Endothelial cell (in vitro differentiated cells): Measurements from ENCODE around the gene OXLD1. TPM values are rescaled to one million over a fixed set of nuclear protein-coding genes. Genes with fewer than 3 reads are reported as not detected.

Experiments
- DNase-seq: peaks from one replicate; pipeline ENCODE4 v3.0.0; 2021; ENCODE audit warnings: low spot score
- H3K27ac Mint-ChIP-seq: one replicate; pipeline ENCODE4 v1.8.0; 2021; ENCODE audit warnings: mixed read lengths, inconsistent platforms; ENCODE audit not compliant: unreplicated experiment
- H3K27me3 Mint-ChIP-seq: one replicate; pipeline ENCODE4 v1.8.0; 2021; ENCODE audit warnings: mild to moderate bottlenecking, moderate library complexity, mixed read lengths, inconsistent platforms; ENCODE audit not compliant: unreplicated experiment
- H3K36me3 Mint-ChIP-seq: one replicate; pipeline ENCODE4 v1.8.0; 2021; ENCODE audit warnings: mild to moderate bottlenecking, low read depth, mixed read lengths, inconsistent platforms; ENCODE audit not compliant: unreplicated experiment
- H3K4me1 Mint-ChIP-seq: one replicate; pipeline ENCODE4 v1.8.0; 2021; ENCODE audit warnings: mild to moderate bottlenecking, mixed read lengths, inconsistent platforms; ENCODE audit not compliant: unreplicated experiment
- H3K4me3 Mint-ChIP-seq: one replicate; pipeline ENCODE4 v1.8.0; 2021; ENCODE audit warnings: mild to moderate bottlenecking, mixed read lengths, inconsistent platforms; ENCODE audit not compliant: unreplicated experiment
- H3K9me3 Mint-ChIP-seq: one replicate; pipeline ENCODE4 v1.8.0; 2021; ENCODE audit warnings: mixed read lengths, inconsistent platforms; ENCODE audit not compliant: unreplicated experiment
- total RNA-seq: library from RNA; stranded (reverse); fragmentation: NEBNext Ultra II Directional; extraction: Animal tissue kit (Norgen Biotek cat#: 25700); gene quantifications from one replicate; pipeline ENCODE4 v1.2.1, GENCODE V29; 2021; ENCODE audit not compliant: unreplicated experiment
- TF ChIP-seq, protein P1 (sequence below): fragments of 200-600 bp; sonication (generic); IDR thresholded peaks from one replicate; pipeline ENCODE4 v1.5.0; 2021; ENCODE audit warnings: antibody characterized with exemption; ENCODE audit not compliant: unreplicated experiment

The OXLD1 gene
- total RNA-seq, 1 donor from 2014 or later = 22.4 TPM

DNA sequence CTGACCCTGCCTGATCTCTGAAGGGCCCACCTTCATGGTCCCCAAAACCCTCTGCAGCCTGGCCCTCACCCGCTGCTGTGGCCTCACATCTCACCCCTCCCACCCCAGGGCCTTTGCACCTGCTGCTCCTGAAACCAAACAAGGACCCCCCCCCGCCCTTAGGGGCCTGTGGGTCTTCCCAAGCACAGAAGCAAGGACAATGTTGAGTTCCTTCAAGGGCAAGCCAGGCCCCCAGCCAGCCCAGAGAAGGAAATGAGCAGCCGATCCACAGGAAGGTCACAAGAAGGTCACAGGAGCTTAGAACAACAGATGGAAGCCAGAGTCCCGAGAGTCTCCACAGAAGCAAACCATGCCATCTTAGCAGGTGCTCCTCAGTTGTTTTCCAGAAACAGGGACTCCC, 9.6 kb downstream of the OXLD1 start:
- H3K27ac Mint-ChIP-seq = no peak overlapping the region
- H3K4me3 Mint-ChIP-seq = no peak overlapping the region
- no peak for DNase-seq
- H3K4me1 Mint-ChIP-seq = peaks cover 8% of the 10 kb centered on the region
- H3K27me3 Mint-ChIP-seq = peaks cover 12% of the 10 kb centered on the region
- TF ChIP-seq, protein P1, sequence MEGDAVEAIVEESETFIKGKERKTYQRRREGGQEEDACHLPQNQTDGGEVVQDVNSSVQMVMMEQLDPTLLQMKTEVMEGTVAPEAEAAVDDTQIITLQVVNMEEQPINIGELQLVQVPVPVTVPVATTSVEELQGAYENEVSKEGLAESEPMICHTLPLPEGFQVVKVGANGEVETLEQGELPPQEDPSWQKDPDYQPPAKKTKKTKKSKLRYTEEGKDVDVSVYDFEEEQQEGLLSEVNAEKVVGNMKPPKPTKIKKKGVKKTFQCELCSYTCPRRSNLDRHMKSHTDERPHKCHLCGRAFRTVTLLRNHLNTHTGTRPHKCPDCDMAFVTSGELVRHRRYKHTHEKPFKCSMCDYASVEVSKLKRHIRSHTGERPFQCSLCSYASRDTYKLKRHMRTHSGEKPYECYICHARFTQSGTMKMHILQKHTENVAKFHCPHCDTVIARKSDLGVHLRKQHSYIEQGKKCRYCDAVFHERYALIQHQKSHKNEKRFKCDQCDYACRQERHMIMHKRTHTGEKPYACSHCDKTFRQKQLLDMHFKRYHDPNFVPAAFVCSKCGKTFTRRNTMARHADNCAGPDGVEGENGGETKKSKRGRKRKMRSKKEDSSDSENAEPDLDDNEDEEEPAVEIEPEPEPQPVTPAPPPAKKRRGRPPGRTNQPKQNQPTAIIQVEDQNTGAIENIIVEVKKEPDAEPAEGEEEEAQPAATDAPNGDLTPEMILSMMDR = no peak
- no peaks in the 10 kb centered on the region for H3K9me3 Mint-ChIP-seq
- no peaks in the 10 kb centered on the region for H3K36me3 Mint-ChIP-seq

DNA sequence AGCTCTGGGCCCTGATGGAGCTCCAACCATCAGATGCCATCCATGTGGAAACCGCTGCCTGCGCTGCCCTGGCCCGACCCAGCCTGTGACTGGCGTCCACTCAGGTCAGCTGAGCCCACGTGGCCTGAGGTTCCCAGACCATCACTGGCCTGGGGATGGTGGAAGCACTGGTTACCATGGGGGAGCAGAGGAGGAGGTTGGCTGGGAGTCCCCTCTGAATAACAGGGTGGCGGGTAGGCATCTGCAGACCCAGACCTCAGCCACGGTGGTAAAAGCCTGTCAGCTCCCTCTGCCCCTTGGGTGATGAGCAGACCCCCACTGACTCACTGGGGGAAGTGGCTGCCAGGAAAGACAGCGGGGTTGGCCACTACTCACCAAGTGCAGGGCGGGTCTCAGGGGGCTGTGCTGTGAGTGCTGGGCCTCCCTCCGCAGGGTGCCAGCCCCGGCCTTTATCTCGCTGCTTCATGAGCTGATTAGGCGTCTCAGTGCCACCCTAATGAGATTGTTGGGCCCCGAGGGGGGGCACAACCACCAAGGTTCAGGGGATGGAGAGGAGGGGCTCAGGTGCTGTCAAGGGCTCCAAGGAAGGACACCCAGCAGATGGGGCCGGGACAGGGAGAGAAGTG, 10.2 kb downstream of the OXLD1 start, which contains the start of gene PDE6G:
Gene PDE6G, minus strand, starts transcription at position 425 of the 626 bp plus-strand sequence. CDS start 3,237 bp downstream, outside the sequence.
- H3K36me3 Mint-ChIP-seq = no peaks in the 10 kb centered on the region

DNA sequence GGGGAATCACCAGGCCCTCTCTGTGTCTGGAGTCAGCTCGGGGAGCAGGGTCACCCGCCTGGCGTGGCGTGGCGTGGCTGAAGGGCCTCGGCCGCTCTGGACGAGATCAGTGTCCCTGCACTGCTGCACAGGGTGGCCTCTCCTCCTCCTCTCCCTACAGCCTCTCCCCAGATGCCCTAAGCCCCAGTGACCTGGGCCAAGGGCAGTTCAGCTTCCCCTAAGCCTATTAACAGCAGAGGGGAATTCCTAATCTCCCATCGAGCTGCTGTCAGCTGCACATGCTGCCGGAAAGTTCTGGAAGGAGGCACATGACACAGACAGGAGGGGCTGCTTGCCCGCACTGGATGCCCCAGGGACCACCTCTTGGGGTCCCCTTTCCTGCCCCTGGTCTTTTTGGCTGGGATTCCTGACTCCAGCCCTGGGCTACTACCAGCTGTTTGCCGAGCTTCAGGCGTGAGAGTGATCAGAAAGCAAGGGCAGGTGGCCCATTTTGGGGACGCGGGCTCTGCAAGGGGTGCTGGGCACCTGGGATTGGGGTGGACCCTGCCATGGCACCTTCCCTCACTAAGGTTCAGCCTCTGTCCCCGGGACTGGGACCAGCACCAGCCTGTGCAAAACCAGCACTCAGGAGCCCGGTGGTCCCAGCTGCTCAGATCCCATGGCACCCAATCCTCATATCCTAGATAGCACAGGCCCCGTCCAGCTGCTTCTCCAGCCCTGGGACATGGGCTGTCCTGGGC, 10.9 kb downstream of the OXLD1 start:
- no peak overlapping the region for H3K4me3 Mint-ChIP-seq
- no peak for DNase-seq
- peaks cover 10% of the 10 kb centered on the region for H3K4me1 Mint-ChIP-seq
- no peak overlapping the region for H3K27ac Mint-ChIP-seq
- peaks cover 12% of the 10 kb centered on the region for H3K27me3 Mint-ChIP-seq
- no peaks in the 10 kb centered on the region for H3K9me3 Mint-ChIP-seq
- no peaks in the 10 kb centered on the region for H3K36me3 Mint-ChIP-seq
- TF ChIP-seq, protein P1 = no peak

More for the DNA sequence above, 10.2 kb downstream of the OXLD1 start, which contains the start of gene PDE6G:
- Mint-ChIP-seq H3K9me3 (no peaks in the 10 kb centered on the region), H3K4me1 (peaks cover 10% of the 10 kb centered on the region), H3K27ac (no peak within 1 kb of the TSS), H3K4me3 (no peak within 1 kb of the TSS), H3K27me3 (peaks cover 12% of the 10 kb centered on the region)
- TF ChIP-seq, protein P1 = no peak
- no peak for DNase-seq

DNA sequence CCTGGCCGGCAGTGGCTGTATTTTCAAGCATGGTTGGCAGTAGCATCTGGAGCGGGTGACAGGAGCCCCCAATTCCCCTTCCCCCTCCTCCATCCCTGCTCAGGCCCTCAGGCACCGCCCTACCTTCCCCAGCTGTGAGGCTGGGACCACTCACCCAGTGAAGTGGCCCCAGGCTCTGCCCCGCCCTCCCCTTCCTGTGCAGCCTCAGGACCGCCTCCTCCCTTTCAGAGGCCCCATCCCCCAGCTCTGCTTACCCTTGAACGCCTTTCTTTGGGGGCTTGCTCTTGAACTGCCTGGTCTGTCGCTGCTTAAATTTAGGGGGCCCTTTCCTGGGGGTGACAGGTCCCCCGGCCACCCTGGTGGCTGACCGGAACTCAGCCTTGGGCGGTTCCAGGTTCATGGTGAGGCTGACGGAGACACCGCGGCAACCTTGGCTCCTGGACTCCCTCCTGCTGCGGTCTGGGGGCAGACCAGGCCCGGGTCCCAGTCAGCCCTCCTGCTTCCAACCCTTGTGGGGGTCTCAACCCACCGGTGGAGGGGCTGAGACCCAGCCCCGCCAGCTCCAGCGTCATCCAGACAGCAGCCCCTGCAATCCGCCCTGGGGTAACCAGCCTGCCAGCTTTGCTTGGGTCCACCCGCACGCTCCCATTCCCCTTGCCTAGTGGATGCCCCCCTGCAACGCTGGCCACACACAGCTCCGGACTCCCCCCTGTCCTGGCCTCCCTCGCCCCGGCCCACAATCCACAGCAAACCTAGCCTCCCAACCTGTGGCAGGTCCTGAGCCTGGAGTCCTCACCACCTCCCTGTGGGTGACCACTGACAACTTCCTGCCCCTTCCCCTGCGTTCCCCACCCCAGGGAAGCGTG, 13.3 kb downstream of the OXLD1 start:
- H3K36me3 Mint-ChIP-seq = no peaks in the 10 kb centered on the region
- TF ChIP-seq, protein P1 = no peak
- no peaks in the 10 kb centered on the region for H3K9me3 Mint-ChIP-seq
- peaks cover 15% of the 10 kb centered on the region for H3K27me3 Mint-ChIP-seq
- H3K4me1 Mint-ChIP-seq = peaks cover 10% of the 10 kb centered on the region
- H3K27ac Mint-ChIP-seq = no peak overlapping the region
- DNase-seq = no peak
- no peak overlapping the region for H3K4me3 Mint-ChIP-seq
